Bronchial epithelial cell (primary cell): ENCODE measurements around the gene IZUMO4. TPM values are rescaled to one million over a fixed set of nuclear protein-coding genes. Genes with fewer than 3 reads are reported as not detected.
A peak's percentile ranks its signal among the peaks of the same experiment; 100 is the strongest.

Experiments used
- DNase-seq: peaks from one replicate; pipeline ENCODE4 v3.0.0-alpha.2; 2010; ENCODE audit warnings: low read depth
- FAIRE-seq: peaks from 2 replicates; lab custom pipeline; 2011; peaks lifted over from hg19 to GRCh38; lab: Jason Lieb, UNC
- H3K27me3 ChIP-seq: 2 replicates; pipeline ENCODE4 v1.5.1; 2011; ENCODE audit warnings: low read length; ENCODE audit not compliant: control insufficient read depth, insufficient read depth
- H3K36me3 ChIP-seq: 2 replicates; pipeline ENCODE4 v1.5.1; 2011; ENCODE audit warnings: low read length; ENCODE audit not compliant: control insufficient read depth, insufficient read depth
- H3K4me3 ChIP-seq: 2 replicates; pipeline ENCODE4 v1.5.1; 2011; ENCODE audit warnings: mild to moderate bottlenecking, low read depth, low read length, control low read depth
- CTCF ChIP-seq: IDR thresholded peaks from 2 replicates; pipeline ENCODE4 v1.5.1; 2011; ENCODE audit warnings: mild to moderate bottlenecking, moderate library complexity, low read length, control low read depth, inconsistent platforms; ENCODE audit not compliant: insufficient read depth, severe bottlenecking
- total RNA-seq: library from RNA; depleted of rRNA; stranded (reverse); fragments of >200 nt; gene quantifications from 2 replicates; pipeline ENCODE4 v1.2.1, GENCODE V29; 2014

The IZUMO4 gene
- total RNA-seq, 1 donor from 2014 or later, result 3.7 TPM

GRCh38 chr19:2110822-2111221, 14.1 kb downstream of the IZUMO4 start:
- TF ChIP-seq CTCF, result peak; percentile 14
- DNase-seq, result no peak
- no peaks in the 10 kb centered on the region for H3K27me3 ChIP-seq

GRCh38 chr19:2111425-2111824, 14.7 kb downstream of the IZUMO4 start:
- FAIRE-seq (no peak), DNase-seq (no peak)
- Histone ChIP-seq H3K27me3 (no peaks in the 10 kb centered on the region), H3K36me3 (peaks cover 61% of the 10 kb centered on the region), H3K4me3 (no peak overlapping the region)
- TF ChIP-seq CTCF, result no peak

More at GRCh38 chr19:2110822-2111221, 14.1 kb downstream of the IZUMO4 start:
- Histone ChIP-seq H3K4me3 (no peak overlapping the region), H3K36me3 (peaks cover 60% of the 10 kb centered on the region)
- FAIRE-seq, result no peak

GRCh38 chr19:2111886-2112285, 15.2 kb downstream of the IZUMO4 start:
- H3K36me3 ChIP-seq, result peaks cover 62% of the 10 kb centered on the region
- FAIRE-seq, result no peak

GRCh38 chr19:2112516-2113320, 16.0 kb downstream of the IZUMO4 start:
- DNase-seq, result no peak
- Histone ChIP-seq H3K27me3 (no peaks in the 10 kb centered on the region), H3K4me3 (no peak overlapping the region), H3K36me3 (peaks cover 67% of the 10 kb centered on the region)
- peak; percentile 62 for FAIRE-seq
- no peak for TF ChIP-seq CTCF

More at GRCh38 chr19:2111886-2112285, 15.2 kb downstream of the IZUMO4 start:
- DNase-seq, result no peak
- no peak overlapping the region for H3K4me3 ChIP-seq
- no peak for TF ChIP-seq CTCF
- H3K27me3 ChIP-seq, result no peaks in the 10 kb centered on the region

- no peak for TF ChIP-seq CTCF
- no peaks in the 10 kb centered on the region for H3K27me3 ChIP-seq
- H3K4me3 ChIP-seq, result no peak overlapping the region
- peaks cover 69% of the 10 kb centered on the region for H3K36me3 ChIP-seq
- DNase-seq (peak; percentile 18), FAIRE-seq (peak; percentile 28)
Measured at GRCh38 chr19:2113439-2114211, 16.9 kb downstream of the IZUMO4 start.
